Stimulated activated naive CD8-positive, alpha-beta T cell treated with anti-CD3 and anti-CD28 coated beads, Interleukin-15, amount 100 ng/mL, for 72 hours (primary cell): ENCODE results near the gene INTS1.

ENCODE experiments used
- ATAC-seq: fragments of 150-1000 bp; cut with Tn5 transposase; 2 replicates; pipeline ENCODE4 v1.10.0; 2021; ENCODE audit warnings: mild to moderate bottlenecking, moderate library complexity
- DNase-seq, 2 donors: peaks; one replicate each; pipeline ENCODE4 v3.0.0; 2021 to 2022
- H3K27ac Mint-ChIP-seq, 2 donors: one replicate each; pipeline ENCODE4 v1.8.0; 2022; ENCODE audit warnings: mild to moderate bottlenecking in 2 of 2, mixed read lengths in 2 of 2, moderate library complexity in 2 of 2
- H3K27me3 Mint-ChIP-seq: one replicate; pipeline ENCODE4 v1.8.0; 2022; ENCODE audit warnings: mixed read lengths
- H3K4me1 Mint-ChIP-seq: one replicate; pipeline ENCODE4 v1.8.0; 2022; ENCODE audit warnings: mild to moderate bottlenecking, mixed read lengths
- H3K4me3 Mint-ChIP-seq, 2 donors: one replicate each; pipeline ENCODE4 v1.8.0; 2022; ENCODE audit warnings: mild to moderate bottlenecking in 2 of 2, mixed read lengths in 2 of 2, moderate library complexity in 1 of 2
- H3K9me3 Mint-ChIP-seq, 2 donors: one replicate each; pipeline ENCODE4 v1.8.0; 2022; ENCODE audit warnings: mixed read lengths in 2 of 2

The INTS1 gene

GRCh38 chr7:1535701-1536454 is 31.7 kb upstream of the INTS1 start:
- peak overlapping the region in 1 of 2 donors; percentile 82 for H3K27ac Mint-ChIP-seq
- peaks cover 46% of the 10 kb centered on the region for H3K4me1 Mint-ChIP-seq
- no peaks in the 10 kb centered on the region for H3K27me3 Mint-ChIP-seq
- ATAC-seq (no peak), DNase-seq (peak in 1 of 2 donors; percentile 7)
- no peaks in the 10 kb centered on the region for H3K9me3 Mint-ChIP-seq
- no peak overlapping the region for H3K4me3 Mint-ChIP-seq

- no peaks in the 10 kb centered on the region for H3K9me3 Mint-ChIP-seq
- no peak overlapping the region for H3K27ac Mint-ChIP-seq
- DNase-seq (no peak), ATAC-seq (no peak)
- no peak overlapping the region for H3K4me3 Mint-ChIP-seq
- no peaks in the 10 kb centered on the region for H3K27me3 Mint-ChIP-seq
- peaks cover 47% of the 10 kb centered on the region for H3K4me1 Mint-ChIP-seq
Measured at GRCh38 chr7:1535100-1535458, 30.9 kb upstream of the INTS1 start.

- Mint-ChIP-seq H3K27ac (peak overlapping the region in 1 of 2 donors; percentile 59), H3K4me3 (no peak overlapping the region), H3K27me3 (no peaks in the 10 kb centered on the region), H3K4me1 (peaks cover 50% of the 10 kb centered on the region), H3K9me3 (no peaks in the 10 kb centered on the region)
- no peak for ATAC-seq
- no peak for DNase-seq
Measured at GRCh38 chr7:1534330-1535099, 30.3 kb upstream of the INTS1 start.

DNA sequence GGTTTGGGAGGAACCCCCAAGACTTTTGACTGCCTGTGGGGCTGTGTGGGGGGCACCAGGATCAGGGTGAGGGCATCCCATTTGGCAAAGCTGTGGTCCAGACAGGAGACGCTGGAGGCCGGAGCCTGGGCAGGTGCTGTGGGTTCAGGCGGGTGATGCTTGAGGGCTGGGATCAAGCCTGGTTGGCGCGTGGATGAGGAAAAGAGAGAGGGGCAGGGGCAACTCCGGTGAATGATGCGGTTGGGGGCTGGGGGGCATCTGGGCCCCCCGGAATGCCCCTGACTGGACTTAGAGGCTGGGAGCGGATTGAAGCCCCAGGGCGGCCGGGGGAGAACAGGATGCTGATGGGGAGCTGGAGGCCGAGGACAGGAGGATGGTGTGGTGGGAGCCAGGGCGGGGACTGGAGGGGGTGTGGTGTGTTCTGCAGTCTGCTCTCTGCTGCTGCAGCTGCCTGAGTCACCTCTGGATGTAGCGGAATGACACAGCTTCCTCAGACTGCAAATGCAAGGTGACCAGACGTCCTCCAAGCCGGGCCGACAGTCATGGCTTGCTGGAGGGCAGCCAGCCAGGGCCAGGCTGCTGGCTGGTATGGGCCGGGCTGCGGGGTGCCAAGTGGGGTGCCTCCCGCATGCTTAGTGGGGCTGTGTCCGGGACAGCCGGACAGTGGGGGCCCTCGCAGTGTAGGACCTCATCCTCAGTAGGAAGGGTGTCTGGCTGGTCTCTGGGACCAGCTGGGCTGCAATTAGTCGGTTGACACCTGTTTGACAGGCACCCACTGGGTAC is 29.5 kb upstream of the INTS1 start:
- Mint-ChIP-seq H3K27me3 (no peaks in the 10 kb centered on the region), H3K9me3 (no peaks in the 10 kb centered on the region), H3K4me3 (peak overlapping the region; percentile 87 to 92), H3K27ac (peak overlapping the region; percentile 86 to 95), H3K4me1 (peaks cover 50% of the 10 kb centered on the region)
- ATAC-seq (peak; percentile 51), DNase-seq (peak in 1 of 2 donors; percentile 51)

DNA sequence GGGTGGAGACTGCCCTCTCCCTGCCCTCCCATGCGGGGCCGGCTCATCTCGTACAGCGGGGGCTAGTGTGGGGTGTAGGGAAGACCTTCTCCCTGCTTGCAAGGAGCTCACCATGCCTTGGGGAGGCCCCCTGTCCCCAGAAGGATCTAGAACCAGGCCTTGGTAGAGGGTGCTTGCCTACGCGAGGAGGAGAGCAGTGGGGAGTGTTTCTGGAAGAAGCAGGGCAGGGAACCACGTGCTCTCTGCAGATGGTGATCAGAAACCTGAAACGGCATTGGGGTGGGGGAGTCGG is 29.0 kb upstream of the INTS1 start:
- Mint-ChIP-seq H3K9me3 (no peaks in the 10 kb centered on the region), H3K27ac (peak overlapping the region; percentile 89 to 95), H3K4me3 (peak overlapping the region; percentile 87 to 92), H3K27me3 (no peaks in the 10 kb centered on the region), H3K4me1 (peaks cover 50% of the 10 kb centered on the region)
- no peak for DNase-seq
- ATAC-seq: peak; percentile 1

GRCh38 chr7:1532456-1533254 is 28.5 kb upstream of the INTS1 start:
- H3K4me3 Mint-ChIP-seq: peak overlapping the region; percentile 87 to 92
- H3K9me3 Mint-ChIP-seq: no peaks in the 10 kb centered on the region
- ATAC-seq (peak; percentile 62), DNase-seq (peak in 1 of 2 donors; percentile 43)
- H3K4me1 Mint-ChIP-seq: peaks cover 50% of the 10 kb centered on the region
- no peaks in the 10 kb centered on the region for H3K27me3 Mint-ChIP-seq
- H3K27ac Mint-ChIP-seq: peak overlapping the region; percentile 89 to 95

- DNase-seq (no peak), ATAC-seq (no peak)
- H3K4me3 Mint-ChIP-seq: peak overlapping the region; percentile 87 to 92
- no peaks in the 10 kb centered on the region for H3K9me3 Mint-ChIP-seq
- H3K27ac Mint-ChIP-seq: peak overlapping the region; percentile 90 to 98
- H3K27me3 Mint-ChIP-seq: peaks cover under 1% of the 10 kb centered on the region
- H3K4me1 Mint-ChIP-seq: peaks cover 50% of the 10 kb centered on the region
Measured at GRCh38 chr7:1531979-1532455, 27.8 kb upstream of the INTS1 start.

DNA sequence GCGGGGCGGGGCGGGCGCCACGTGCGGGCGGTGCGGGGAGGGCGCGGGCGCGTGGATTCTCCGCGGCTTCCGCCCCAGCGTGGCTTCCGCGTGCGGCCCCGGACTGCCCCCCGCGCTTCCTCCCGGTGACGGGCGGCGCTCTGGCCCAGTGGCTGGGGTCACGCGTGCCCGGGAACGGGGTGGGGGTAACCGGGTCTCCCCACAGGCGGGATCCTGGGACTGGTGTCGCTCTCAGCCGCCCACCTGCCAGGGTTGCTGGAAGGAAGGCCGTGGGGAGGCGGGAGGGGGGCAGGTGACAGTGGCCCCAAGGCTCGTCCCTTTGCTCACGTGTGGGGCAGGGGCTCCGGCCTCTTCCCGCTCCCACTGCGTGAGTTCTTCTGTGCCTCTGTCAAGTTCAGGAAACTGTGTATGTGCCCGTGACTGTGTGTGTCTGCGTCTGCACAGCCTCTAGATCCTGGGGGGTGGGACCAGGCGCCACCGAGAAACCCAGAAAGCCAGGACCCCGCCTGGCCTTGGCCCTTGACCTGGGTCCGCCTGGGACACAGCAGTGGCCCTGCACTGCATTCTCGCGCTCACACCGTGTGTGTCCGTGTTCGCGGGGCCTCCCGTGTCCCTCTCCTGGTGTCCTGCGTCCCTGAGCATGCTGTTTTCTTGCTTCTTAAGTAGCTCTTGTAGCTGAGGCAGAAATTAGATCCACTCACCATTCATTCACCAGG is 27.2 kb upstream of the INTS1 start:
- ATAC-seq: peak; percentile 23
- no peak for DNase-seq
- Mint-ChIP-seq H3K4me3 (peak overlapping the region; percentile 87 to 92), H3K9me3 (no peaks in the 10 kb centered on the region), H3K4me1 (peaks cover 44% of the 10 kb centered on the region), H3K27ac (peak overlapping the region; percentile 90 to 98), H3K27me3 (peaks cover 6% of the 10 kb centered on the region)

DNA sequence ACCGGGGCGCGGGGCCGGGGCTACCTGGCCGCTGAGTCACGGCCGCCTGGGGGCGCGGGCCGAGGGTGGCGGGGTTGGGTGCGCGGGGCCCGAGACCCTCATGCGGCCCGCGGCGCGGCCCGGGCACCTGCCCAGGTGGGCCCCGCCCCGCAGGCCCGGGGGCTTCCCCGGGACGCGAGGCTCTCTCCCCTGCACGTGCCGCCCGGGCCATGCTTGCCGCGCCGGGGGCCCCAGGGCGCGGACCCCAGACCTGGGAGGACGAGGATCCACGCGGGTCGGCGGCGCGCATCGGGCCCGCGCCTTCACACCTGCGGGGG is 26.7 kb upstream of the INTS1 start:
- Mint-ChIP-seq H3K9me3 (no peaks in the 10 kb centered on the region), H3K27ac (no peak overlapping the region), H3K27me3 (peaks cover 7% of the 10 kb centered on the region), H3K4me3 (no peak overlapping the region), H3K4me1 (peaks cover 40% of the 10 kb centered on the region)
- peak; percentile 32 for ATAC-seq
- DNase-seq: no peak

DNA sequence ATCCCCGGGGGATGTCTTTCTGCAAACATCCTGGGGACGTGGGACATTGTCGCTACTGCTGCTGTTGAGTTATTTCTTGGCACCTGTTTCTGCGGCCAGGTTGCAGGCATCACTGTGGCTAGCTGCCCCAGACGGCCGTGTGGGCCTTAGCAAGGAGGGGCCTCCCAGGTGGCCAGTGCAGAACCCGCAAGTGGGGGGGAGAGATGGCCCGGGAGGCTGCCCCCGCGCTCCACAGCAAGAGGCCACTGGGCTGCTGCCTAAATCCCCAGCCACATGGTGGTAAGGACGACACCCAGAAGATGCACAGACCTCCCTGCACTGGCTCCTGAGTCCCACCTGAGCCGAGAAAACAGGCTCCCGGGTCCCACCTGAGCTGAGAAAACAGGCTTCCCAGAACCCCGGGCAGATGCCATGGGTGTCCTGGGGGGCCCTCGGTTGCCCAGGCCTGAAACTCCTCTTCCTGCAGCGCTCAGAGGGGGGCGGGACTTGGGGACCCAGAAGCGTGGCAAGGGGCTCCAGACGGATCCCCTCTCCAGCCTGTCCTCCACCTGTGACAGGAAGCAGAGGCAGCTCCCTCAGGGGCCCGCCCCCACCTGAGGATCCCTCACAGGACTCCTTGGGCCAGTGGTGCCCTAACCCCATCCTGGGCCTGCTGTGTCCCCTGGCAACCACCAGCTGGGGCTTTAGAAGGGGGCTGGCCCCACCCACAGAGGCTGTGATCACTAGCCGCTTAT is 25.4 kb upstream of the INTS1 start:
- DNase-seq (no peak), ATAC-seq (no peak)
- Mint-ChIP-seq H3K4me1 (peaks cover 37% of the 10 kb centered on the region), H3K4me3 (peak overlapping the region; percentile 63 to 69), H3K27ac (peak overlapping the region; percentile 19 to 25), H3K27me3 (peaks cover 7% of the 10 kb centered on the region), H3K9me3 (no peaks in the 10 kb centered on the region)

GRCh38 chr7:1526271-1526754 is 22.1 kb upstream of the INTS1 start:
- no peak overlapping the region for H3K4me3 Mint-ChIP-seq
- H3K27ac Mint-ChIP-seq: no peak overlapping the region

DNA sequence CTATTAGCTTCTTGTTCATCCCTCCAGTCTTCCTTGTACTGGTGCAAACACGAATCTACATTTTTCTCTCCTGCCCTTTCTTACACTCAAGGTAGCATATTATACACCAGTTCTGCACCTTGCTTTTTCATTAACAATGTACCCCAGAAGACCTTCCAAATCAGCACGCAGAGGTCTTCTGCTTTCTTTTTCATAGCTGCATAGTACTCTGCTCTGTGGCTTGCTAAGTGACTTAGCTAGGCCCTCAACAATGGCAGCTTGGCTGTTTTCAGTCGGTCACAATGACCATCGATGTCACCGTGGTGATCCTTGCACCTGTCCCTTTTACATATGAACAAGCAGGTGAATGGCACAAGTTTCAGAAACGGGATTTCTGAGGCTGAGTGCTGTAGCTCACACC is 21.2 kb upstream of the INTS1 start:
- Mint-ChIP-seq H3K27me3 (peaks cover 7% of the 10 kb centered on the region), H3K27ac (no peak overlapping the region), H3K4me3 (no peak overlapping the region), H3K4me1 (peaks cover 15% of the 10 kb centered on the region), H3K9me3 (no peaks in the 10 kb centered on the region)
- ATAC-seq (no peak), DNase-seq (no peak)

More at GRCh38 chr7:1526271-1526754, 22.1 kb upstream of the INTS1 start:
- DNase-seq (no peak), ATAC-seq (no peak)
- peaks cover 12% of the 10 kb centered on the region for H3K4me1 Mint-ChIP-seq
- no peaks in the 10 kb centered on the region for H3K9me3 Mint-ChIP-seq
- peaks cover 7% of the 10 kb centered on the region for H3K27me3 Mint-ChIP-seq

DNA sequence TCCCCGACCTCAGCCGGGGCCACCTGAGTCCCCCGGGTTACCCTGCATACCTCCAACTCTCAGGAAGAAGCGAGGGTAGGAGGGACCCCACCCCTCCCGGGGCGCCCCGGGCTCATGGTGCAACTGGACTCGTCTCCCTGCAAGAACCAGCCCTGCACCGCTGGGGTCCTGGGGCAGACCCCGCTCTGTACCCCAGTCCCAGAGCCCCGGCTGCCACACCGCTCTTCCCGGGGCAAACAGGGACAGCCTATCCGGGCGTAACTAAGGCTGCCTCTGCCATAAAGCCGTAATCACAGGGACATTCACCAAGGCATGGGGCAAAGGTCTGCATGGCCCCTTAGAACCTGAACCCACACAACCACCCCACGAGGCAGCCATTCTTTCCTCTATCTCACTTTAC is 19.7 kb upstream of the INTS1 start:
- no peak overlapping the region for H3K4me3 Mint-ChIP-seq
- ATAC-seq (peak; percentile 18), DNase-seq (no peak)
- peaks cover 10% of the 10 kb centered on the region for H3K4me1 Mint-ChIP-seq
- no peak overlapping the region for H3K27ac Mint-ChIP-seq
- peaks cover 7% of the 10 kb centered on the region for H3K27me3 Mint-ChIP-seq
- H3K9me3 Mint-ChIP-seq: peaks cover 5 to 7% of the 10 kb centered on the region in 2 donors

GRCh38 chr7:1523208-1523607 is 19.0 kb upstream of the INTS1 start:
- no peak overlapping the region for H3K27ac Mint-ChIP-seq
- H3K9me3 Mint-ChIP-seq: peaks cover 5 to 8% of the 10 kb centered on the region in 2 donors
- H3K4me3 Mint-ChIP-seq: no peak overlapping the region
- ATAC-seq (no peak), DNase-seq (no peak)
- peaks cover 7% of the 10 kb centered on the region for H3K27me3 Mint-ChIP-seq
- H3K4me1 Mint-ChIP-seq: peaks cover 10% of the 10 kb centered on the region
